GM12892 (cell line): Measurements from ENCODE around the gene VWA3B.

Source experiments
- POLR2A ChIP-seq: IDR thresholded peaks from 2 replicates; pipeline ENCODE4 v1.6.1; 2011; ENCODE audit warnings: low read depth, low read length, control low read depth
- POLR2AphosphoS5 ChIP-seq: IDR thresholded peaks from 2 replicates; pipeline ENCODE4 v1.6.1; 2011; ENCODE audit warnings: low read depth, low read length, control low read depth

DNA sequence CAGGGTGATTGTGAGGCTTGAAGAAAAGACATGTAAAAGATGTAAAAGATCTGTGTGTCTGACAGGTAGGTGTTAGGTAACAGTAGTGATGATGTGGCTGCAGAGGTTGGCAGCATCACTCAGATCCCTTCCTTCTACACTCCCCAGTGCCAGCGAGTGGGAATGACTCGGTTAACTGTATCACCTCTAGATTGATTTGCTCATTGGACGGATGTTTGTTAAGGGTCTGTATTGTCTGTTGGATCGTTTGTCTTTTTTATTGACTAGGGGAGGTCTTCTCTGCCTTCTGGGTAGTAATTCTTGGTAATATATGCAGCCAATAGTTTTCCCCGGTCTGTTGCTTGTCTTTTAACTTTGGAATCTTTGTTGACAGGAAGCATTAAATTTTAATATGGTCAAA lies 214.5 kb downstream of the VWA3B start:
- no peak for TF ChIP-seq POLR2A
- no peak for TF ChIP-seq POLR2AphosphoS5
